Measurements from ENCODE around the gene MAGI2. TPM values are rescaled to one million over a fixed set of nuclear protein-coding genes. Genes with fewer than 3 reads are reported as not detected.

The MAGI2 gene
- total RNA-seq, 2 donors from 2014 or later = 3.9 to 10.5 TPM

DNA sequence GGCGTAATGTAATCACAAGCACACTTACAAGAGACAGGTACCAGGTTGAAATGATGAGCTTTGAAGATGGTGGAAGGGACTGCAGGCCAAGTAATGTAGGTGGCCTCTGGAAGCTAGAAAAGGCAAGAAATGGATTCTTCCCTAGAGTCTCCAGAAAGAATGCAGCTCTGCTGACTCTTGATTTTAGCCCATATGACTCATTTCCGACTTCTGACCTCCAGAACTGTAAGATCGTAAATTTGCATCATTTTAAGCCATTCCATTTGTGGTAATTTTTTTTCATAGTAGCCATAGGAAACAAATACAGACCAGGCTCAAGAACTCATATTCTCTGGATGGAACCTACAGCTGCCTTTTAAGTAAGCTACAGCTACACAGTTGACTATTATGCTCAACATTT is 315.5 kb downstream of the MAGI2 start:
- intact Hi-C loops (cut with DNase I) = no loop called here
- Histone ChIP-seq H3K27me3 (no peaks in the 10 kb centered on the region), H3K4me1 (no peaks in the 10 kb centered on the region), H3K27ac (no peak overlapping the region), H3K9me3 (no peaks in the 10 kb centered on the region), H3K36me3 (replicated peaks in 1 of 2; ENCODE audit: insufficient read depth in 1 of 2, low read depth in 2 of 2) (no peaks in the 10 kb centered on the region), H3K4me3 (no peak overlapping the region)
- ATAC-seq = no peak
- no peak for TF ChIP-seq POLR2A (IDR thresholded peaks at IDR 0.05)
- TF ChIP-seq, protein P1, sequence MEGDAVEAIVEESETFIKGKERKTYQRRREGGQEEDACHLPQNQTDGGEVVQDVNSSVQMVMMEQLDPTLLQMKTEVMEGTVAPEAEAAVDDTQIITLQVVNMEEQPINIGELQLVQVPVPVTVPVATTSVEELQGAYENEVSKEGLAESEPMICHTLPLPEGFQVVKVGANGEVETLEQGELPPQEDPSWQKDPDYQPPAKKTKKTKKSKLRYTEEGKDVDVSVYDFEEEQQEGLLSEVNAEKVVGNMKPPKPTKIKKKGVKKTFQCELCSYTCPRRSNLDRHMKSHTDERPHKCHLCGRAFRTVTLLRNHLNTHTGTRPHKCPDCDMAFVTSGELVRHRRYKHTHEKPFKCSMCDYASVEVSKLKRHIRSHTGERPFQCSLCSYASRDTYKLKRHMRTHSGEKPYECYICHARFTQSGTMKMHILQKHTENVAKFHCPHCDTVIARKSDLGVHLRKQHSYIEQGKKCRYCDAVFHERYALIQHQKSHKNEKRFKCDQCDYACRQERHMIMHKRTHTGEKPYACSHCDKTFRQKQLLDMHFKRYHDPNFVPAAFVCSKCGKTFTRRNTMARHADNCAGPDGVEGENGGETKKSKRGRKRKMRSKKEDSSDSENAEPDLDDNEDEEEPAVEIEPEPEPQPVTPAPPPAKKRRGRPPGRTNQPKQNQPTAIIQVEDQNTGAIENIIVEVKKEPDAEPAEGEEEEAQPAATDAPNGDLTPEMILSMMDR (IDR thresholded peaks at IDR 0.05) = no peak
- DNase-seq = no peak
- 85% methylated on average over 3 of the region's 3 CpGs for WGBS, 2 donors

DNA sequence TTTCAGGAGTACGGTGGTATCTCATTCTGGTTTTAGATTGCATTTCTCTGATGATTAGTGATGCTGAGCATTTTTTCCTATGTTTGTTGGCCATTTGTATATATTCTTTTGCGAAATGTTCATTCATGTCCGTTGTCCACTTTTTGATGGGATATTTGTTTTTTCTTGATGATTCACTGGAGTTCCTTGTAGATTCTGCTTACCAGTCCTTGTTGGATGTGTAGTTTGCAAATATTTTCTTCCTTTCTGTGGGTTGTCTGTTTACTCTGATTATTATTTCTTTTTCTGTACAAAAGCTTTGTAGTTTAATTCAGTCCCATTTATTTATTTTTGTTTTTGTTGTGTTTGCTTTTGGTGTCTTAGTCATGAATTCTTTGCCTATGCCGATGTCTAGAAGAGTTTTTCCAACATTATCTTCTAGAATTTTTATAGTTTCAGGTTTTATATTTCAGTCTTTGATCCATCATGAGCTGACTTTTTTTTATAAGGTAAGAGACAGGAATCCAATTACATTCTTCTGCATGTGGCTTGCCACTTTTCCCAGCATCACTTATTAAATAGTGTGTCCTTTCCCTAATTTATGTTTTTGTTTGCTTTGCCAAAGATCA is 320.5 kb downstream of the MAGI2 start:
- no peak overlapping the region for H3K27ac ChIP-seq
- ATAC-seq (no peak), DNase-seq (no peak)
- no peaks in the 10 kb centered on the region for H3K27me3 ChIP-seq
- no peaks in the 10 kb centered on the region for H3K4me1 ChIP-seq
- H3K9me3 ChIP-seq = no peaks in the 10 kb centered on the region
- no peaks in the 10 kb centered on the region for H3K36me3 ChIP-seq (replicated peaks in 1 of 2; ENCODE audit: insufficient read depth in 1 of 2, low read depth in 2 of 2)
- no peak overlapping the region for H3K4me3 ChIP-seq
- WGBS, 2 donors = 78% methylated on average over 4 of the region's 4 CpGs
- intact Hi-C loops (cut with DNase I) = no loop called here
- TF ChIP-seq, protein P1 (IDR thresholded peaks at IDR 0.05) = no peak
- TF ChIP-seq POLR2A (IDR thresholded peaks at IDR 0.05) = no peak

DNA sequence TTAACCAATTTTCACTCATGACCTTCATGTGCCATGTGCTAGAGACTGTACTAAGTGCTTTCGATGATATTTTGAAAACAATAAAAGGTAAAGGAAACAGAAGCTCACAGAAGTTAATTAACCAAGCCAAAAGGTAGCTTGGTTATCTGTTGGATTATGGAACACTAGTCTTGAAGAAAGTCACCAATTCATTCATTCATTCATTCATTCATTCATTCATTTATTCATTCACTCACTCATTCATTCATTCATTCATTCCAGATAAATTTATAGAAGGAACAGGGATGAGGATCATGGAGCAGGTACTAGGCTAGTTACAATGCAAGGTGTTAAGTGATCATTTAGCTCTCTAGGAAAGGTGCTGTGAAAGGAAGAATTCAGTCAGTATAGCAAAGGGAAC is 322.8 kb downstream of the MAGI2 start:
- H3K4me1 ChIP-seq = no peaks in the 10 kb centered on the region
- ATAC-seq (no peak), DNase-seq (no peak)
- intact Hi-C loops (cut with DNase I) = no loop called here
- H3K4me3 ChIP-seq = no peak overlapping the region
- H3K9me3 ChIP-seq = no peaks in the 10 kb centered on the region
- 77 to 82% methylated on average over 1 of the region's 1 CpG for WGBS, 2 donors
- no peaks in the 10 kb centered on the region for H3K27me3 ChIP-seq
- no peak overlapping the region for H3K27ac ChIP-seq
- H3K36me3 ChIP-seq (replicated peaks in 1 of 2; ENCODE audit: insufficient read depth in 1 of 2, low read depth in 2 of 2) = no peaks in the 10 kb centered on the region
- TF ChIP-seq, protein P1 (IDR thresholded peaks at IDR 0.05) = no peak
- no peak for TF ChIP-seq POLR2A (IDR thresholded peaks at IDR 0.05)

DNA sequence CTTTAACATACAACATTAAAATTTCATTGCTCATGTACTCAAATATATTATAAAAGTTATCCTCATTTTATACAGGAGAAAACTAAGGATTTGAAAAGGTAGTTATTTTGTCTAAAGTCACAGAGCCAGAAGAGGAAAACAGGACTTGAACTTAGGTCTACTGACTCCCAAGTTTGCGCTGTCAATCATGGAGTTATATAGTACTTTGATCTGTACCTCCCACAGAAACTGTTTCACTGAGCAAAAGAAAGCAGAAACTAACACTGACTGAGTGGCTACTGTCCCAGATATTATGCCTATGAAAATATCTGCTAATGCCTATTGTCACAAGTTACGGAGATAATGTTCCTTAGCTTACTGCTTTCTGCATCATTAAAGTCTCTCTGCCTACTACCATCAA is 329.1 kb downstream of the MAGI2 start:
- ATAC-seq = no peak
- Histone ChIP-seq H3K9me3 (no peaks in the 10 kb centered on the region), H3K4me1 (no peaks in the 10 kb centered on the region), H3K27me3 (no peaks in the 10 kb centered on the region), H3K36me3 (replicated peaks in 1 of 2; ENCODE audit: insufficient read depth in 1 of 2, low read depth in 2 of 2) (no peaks in the 10 kb centered on the region), H3K4me3 (no peak overlapping the region), H3K27ac (no peak overlapping the region)
- DNase-seq = no peak
- intact Hi-C loops (cut with DNase I) = no loop called here
- 88 to 94% methylated on average over 2 of the region's 2 CpGs for WGBS, 2 donors
- TF ChIP-seq POLR2A (IDR thresholded peaks at IDR 0.05) = no peak
- TF ChIP-seq, protein P1 (IDR thresholded peaks at IDR 0.05) = no peak

DNA sequence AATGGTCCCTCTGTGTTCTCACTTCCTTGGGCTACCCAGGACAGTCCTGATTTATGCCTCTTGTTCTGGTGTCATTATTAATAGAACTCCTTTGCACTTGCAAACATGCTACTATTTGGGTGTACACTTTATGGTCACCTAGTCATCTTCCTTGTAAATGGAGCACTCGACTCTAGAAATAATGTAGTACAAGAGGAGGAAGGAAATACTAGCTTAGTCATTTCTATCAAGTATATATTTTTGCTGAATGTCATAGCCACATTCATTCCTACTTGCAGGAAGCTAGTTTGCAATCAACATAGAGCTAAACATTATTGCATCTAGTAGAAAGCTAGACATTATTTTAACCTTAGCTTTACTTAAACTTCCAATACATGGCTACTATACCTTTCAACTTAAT is 335.3 kb downstream of the MAGI2 start:
- H3K27ac ChIP-seq = no peak overlapping the region
- H3K4me3 ChIP-seq = no peak overlapping the region
- H3K9me3 ChIP-seq = no peaks in the 10 kb centered on the region
- DNase-seq (no peak), ATAC-seq (no peak)
- TF ChIP-seq POLR2A (IDR thresholded peaks at IDR 0.05) = no peak
- TF ChIP-seq, protein P1 (IDR thresholded peaks at IDR 0.05) = no peak
- H3K36me3 ChIP-seq (replicated peaks in 1 of 2; ENCODE audit: insufficient read depth in 1 of 2, low read depth in 2 of 2) = no peaks in the 10 kb centered on the region
- 38 to 41% methylated on average over 1 of the region's 1 CpG for WGBS, 2 donors
- H3K27me3 ChIP-seq = no peaks in the 10 kb centered on the region
- intact Hi-C loops (cut with DNase I) = no loop called here
- H3K4me1 ChIP-seq = no peaks in the 10 kb centered on the region

Data from body of pancreas (tissue), 4 donors.